ENCODE measurements around the gene VWC2L.

The VWC2L gene

GRCh38 chr2:214604861-214605260 lies 194.0 kb downstream of the VWC2L start:
- no peak for DNase-seq

DNA sequence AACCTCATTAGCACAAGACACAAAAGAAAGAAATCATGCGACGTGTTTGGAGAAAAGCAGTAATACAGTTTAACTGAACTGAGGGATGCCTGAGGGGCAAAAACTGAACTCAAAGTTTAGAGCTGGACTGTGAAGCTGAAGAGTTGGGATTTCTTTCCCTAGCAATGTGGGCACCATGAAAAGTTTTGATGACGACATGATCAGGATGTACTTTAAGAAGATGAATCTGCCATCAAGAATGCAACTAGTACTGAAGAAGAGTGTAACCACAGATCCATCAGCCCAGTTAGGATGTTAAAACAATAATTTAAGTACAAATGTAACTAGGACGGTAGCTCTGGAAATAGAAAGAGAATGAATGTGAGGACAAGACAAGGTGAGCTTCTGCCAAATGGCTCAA lies 196.2 kb downstream of the VWC2L start:
- DNase-seq, result no peak

DNA sequence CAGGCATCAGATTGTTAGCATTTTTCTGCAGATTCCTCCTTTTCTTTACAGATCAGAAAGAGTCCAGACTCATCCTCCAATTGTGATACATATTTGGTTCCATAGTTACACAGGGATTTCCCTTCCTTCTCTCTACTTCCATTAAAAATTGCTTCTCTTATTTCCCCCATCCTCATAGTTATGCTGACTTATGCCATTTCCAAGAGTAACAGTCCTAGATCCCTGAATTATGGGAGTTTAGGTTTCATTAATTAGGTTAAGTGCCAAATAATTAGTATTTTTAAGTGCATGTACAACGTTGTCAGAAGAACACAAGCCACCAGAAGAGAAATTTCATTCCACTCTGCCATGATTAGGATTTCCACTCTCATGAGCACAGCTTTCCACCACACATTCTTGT lies 200.2 kb downstream of the VWC2L start:
- DNase-seq, result no peak

GRCh38 chr2:214624166-214624760 lies 213.4 kb downstream of the VWC2L start:
- DNase-seq, result no peak

GRCh38 chr2:214628091-214628490 lies 217.2 kb downstream of the VWC2L start:
- DNase-seq, result no peak
